HG02763 (cell line): ENCODE data around the gene PYHIN1.
"Not testable (repeated sequence)": the region's sequence is repeated elsewhere in the genome, so short reads cannot be mapped to it uniquely, and the experiment has no call there.

Experiments used
- ATAC-seq: cut with Tn5 transposase; IDR thresholded peaks from one replicate; pipeline ENCODE4 v1.9.1; 2021; ENCODE audit warnings: mild to moderate bottlenecking, moderate library complexity; ENCODE audit not compliant: unreplicated experiment

The PYHIN1 gene

DNA sequence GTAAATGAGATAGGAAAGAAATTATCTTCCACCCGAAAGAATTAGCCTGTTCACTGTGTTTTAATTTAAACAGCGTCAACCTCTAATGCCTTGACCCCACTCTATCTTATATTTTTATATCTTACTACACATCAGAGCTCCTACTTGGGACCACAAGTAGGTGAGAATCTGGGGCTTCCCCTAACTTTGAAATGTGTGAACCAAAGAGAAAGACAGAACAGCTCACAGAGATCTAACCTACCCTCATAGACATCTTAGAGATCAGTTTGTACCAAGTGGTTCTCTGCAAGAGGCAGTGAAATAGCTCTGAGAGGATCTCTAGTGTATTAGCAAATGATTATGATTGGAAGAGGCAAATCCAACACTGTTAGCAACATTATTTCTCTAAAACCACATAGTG lies 47.4 kb downstream of the PYHIN1 start:
- no peak for ATAC-seq

DNA sequence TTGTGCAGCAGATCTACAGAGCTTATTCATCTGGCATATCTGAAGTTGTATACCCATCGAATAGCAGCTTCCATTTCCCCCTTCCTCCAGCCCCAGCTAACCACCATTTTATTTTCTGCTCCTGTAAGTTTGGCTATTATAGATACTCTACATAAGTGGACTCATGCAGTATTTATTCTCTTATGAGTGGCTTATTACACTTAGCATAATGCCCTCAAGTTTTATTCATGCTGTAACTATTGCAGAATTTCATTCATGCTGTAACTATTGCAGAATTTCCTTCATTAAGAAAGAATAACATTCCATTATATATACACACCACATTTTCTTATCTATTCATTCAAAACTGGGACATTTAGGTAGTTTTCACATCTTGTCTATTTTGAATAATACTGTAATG lies 47.9 kb downstream of the PYHIN1 start:
- no peak for ATAC-seq

DNA sequence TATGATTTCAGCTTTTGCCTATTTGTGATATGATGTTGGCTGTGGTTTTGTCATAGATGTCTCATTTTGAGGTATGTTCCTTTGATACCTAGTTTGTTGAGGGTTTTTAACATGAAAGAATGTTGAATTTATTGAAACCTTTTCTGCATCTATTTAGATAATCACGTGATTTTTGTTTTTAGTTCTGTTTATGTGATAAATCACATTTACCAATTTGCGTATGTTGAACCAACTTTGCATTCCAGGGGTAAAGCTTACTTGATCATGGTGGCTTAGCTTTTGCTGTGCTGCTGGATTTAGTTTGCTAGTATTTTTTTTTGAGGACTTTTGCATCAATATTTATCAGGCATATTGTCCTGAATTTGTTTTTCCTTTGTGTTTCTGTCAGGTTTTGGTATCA lies 51.9 kb downstream of the PYHIN1 start:
- ATAC-seq, result no peak

GRCh38 chr1:158984386-158984785 lies 53.0 kb downstream of the PYHIN1 start:
- no peak for ATAC-seq

DNA sequence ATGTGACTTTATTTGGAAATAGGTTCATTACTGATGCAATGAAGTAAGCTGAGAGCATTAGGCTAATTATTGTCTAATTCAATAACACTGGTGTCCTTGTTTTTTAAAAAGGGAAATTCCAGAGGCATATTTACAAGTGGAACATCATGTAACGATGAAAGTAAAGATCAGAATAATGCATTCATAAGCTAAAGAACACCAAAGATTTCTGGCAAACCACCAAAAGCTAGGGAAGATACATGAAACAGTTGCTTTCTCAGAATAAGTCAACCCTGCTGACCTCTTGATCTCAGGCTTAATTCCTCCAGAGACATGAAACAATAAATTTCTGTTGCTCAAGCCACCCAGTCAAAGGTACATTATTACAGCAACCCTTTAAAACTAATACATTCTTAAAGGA lies 58.1 kb downstream of the PYHIN1 start:
- no peak for ATAC-seq

GRCh38 chr1:158992787-158993312 lies 61.5 kb downstream of the PYHIN1 start:
- no peak for ATAC-seq

DNA sequence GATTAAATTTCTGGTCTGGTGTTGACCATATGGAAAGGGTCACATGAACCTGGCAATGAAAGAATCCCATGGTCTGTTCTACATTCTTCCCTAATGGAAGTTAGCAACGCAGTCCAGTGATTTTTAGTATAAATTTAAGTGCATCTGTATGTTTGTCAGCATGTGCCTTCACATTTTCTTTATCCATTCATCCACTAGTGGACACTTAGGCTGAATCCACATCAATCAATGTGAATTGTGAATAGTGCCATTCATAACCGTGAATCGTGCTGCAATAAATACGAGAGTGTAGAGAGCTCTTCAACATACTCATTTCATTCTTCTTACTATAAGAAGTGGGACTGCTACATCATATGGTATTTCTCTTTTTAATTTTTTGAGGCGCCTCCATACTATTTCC lies 65.6 kb downstream of the PYHIN1 start:
- ATAC-seq, result no peak

DNA sequence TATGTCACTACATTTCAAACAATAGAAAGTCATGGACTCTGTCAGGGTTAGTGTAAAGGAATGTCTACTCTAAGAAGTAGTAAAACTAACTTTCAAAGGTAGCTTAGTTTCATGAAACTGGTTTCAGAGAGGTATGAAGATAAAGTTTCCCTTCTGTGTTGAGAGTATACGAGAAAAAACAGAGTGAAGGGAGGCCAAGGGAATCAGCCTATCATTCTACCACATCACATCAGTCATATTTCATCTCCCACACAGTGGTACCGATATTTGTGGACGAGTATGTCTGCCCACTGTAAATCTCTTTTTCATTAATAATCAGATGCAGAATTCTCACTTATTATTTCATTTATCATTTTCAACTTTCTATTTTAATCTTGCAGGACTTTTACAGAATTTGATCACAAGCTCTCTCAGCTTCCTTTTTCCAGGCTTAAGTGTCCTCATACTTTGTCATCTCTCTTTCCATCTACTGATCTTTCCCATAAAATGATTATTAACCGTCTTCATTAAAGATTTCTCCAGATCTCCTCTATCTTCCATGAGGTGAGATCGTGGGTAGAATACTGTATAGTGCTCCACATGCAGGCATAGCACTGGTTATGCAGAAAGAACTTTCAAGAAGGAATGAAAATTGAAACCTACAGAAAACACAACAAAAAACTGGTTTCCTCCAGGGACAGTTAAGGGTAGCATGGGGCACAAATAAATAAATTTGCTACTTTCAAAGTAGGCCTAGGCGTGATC lies 66.9 kb downstream of the PYHIN1 start:
- no peak for ATAC-seq

GRCh38 chr1:158998781-158999161 lies 67.4 kb downstream of the PYHIN1 start:
- ATAC-seq, result no peak

- ATAC-seq, result no peak
Observed at GRCh38 chr1:158999316-159000069, 68.1 kb downstream of the PYHIN1 start.

DNA sequence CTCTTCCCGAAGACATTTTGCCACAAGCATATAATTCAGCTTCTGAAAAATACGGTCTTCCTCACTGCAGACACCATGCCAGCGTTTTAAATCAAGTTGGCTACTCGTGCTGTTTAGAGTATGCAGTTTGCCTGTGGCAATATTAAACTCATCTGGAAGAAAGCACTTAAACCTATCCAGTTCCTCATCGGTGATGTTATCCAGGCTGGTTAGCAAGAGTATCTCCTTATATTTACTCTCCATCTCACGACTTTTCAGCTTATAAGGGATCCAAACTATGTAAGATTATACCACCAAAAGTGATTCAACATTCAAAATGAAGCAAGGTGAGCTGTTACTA lies 68.7 kb downstream of the PYHIN1 start:
- ATAC-seq, result no peak

GRCh38 chr1:159000625-159001024 lies 69.3 kb downstream of the PYHIN1 start:
- no peak for ATAC-seq

DNA sequence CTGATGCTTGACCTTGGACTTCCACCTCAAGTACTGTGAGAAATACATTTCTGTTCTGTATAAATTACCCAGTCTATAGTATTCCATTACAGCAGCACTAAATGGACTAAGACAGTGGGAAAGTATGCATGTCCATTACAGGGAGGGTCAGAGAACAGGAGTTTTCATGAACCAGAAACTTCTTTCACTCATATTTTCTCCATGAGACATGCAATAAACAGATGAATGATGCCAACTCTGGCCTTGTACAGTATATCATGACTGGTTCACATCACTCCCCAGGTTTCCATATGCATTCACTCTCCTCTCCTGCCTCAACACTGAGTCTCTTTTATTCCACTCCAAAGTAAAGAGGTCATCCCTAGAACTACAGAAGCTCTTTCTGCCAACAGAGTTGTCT lies 73.8 kb downstream of the PYHIN1 start:
- no peak for ATAC-seq

DNA sequence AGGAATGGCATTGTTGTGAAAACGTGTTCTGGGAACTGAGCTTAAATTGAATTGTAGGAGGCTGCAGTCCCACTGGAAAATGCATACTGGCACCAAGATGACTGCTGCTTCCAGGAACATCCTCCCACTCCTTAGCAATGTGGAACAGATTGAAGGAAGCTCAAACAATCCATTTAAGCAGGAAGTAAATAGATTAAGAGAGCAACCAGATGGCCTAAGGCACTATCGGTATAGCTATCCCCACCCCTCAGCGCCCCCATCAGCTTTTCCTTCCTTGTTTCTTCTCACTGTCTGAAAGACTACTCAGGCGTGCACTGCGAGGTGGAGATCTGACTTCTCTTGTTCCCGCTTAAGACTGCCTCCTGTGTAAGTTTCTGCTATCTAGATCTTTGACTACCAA lies 74.3 kb downstream of the PYHIN1 start:
- ATAC-seq, result no peak

DNA sequence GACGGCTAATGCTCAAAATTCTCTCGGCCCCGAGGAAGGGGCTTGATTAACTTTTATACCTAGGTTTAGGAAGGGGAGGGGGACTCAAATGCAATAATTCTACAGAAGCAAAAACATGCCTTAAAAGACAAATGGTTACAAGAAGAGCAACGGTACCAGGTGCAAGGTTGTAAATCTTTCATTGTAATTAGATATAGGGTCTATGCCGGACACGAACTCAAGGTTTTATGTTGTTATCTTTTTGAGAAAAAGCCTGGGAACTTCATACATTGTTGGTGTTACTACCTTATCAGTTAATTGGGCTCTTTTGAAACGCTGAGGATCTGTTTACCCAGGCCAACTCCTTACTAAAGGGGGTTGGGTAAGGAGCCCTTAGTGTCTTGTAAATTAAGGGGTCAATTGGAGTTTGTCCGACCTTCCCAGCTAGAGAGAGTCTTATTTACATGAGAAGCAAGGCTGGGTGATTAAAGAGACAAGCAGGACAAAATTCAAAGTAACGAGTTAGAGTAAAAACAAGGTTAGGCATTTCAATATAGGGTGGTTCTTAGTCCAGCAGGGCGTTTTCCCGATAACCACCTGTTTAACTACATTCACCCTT lies 75.0 kb downstream of the PYHIN1 start:
- ATAC-seq, result not testable (repeated sequence)

- no peak for ATAC-seq
Observed at GRCh38 chr1:159007726-159008125, 76.4 kb downstream of the PYHIN1 start.

DNA sequence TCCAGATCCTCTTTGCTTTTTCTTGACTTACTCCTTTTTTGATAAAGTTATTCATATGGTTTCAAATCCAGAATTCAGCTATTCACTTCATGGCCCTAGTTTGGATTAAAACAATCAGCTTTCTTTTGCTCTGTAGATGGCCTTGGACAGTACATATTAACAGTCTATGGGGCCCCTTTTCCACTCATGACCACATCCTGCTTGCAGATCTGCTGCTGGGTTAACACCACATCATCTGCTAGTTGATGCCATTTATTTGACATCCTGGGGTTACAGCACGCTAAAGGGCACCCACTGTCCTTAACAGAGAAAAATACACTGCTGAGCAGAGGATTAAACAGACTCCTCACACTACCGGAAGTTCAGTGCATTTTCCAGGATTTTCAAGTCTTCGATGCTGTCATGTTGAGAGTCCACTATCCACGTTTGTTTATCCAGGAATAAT lies 77.4 kb downstream of the PYHIN1 start:
- peak; percentile 62 for ATAC-seq

DNA sequence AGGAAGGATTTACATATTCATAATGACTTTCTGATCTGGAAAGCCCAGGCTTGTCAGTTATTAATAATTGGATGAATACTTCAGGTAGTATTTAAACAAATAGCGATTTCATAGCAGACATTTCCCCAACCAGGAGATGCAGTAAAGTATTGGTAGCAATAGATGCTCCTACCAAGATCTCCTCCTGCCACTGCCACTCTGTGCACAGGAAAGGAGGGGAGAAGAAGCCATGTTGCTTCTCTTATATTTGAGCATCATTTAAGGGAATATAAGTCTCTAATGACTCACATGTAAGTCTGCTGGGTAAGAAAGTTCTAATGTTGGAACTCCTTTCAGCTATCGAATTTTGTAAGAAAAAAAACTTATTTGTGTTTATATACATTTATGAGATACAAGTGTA lies 77.9 kb downstream of the PYHIN1 start:
- no peak for ATAC-seq

DNA sequence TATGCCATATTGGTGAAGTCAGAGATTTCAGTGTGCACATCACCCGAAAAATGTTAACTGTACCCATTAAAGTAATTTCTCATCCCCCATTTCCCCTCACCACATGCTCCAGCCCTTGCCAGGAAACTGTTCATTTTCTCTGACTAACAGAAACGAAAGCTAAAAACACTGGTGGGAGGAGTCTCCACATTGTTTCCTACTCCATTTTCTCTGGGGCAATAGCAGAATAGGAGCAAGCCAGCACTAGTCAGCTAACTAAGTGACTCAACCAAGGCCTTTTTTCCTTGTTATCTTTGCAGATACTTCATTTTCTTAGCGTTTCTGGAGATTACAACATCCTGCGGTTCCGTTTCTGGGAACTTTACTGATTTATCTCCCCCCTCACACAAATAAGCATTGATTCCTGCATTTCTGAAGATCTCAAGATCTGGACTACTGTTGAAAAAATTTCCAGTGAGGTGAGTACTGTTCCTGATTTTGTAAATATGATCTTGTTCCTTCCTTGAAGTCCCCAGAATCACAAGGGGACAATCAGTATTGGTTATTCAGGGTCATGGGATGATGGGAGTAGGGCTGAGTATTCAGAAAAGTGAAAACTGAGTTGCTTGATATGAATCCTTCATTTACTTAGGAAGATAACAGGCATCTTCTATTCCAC lies 78.5 kb downstream of the PYHIN1 start, which contains the start of gene IFI16:
Gene IFI16 (plus strand): TSS at position 204 of the 658 bp plus-strand sequence. CDS start 4,774 bp downstream, outside the sequence.
- ATAC-seq, result peak; percentile 73

DNA sequence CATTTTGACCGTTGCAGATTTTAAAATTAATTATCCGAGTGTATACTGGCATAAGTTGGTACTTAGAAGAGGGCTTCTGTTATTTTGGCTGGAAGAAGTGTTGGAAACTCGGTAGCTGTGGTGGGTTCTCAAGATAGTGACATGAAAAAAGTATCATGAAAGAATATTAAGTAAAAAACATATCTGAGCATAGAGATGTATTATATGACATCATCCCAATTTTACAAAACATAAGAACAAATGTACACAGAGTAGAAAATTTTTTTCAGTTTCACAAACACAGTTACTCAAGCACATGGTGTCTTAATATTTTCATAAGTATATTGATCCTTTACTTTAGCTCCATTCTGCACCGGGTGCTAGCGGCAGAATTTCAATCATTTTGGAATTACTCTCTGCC lies 79.0 kb downstream of the PYHIN1 start:
- ATAC-seq, result no peak

DNA sequence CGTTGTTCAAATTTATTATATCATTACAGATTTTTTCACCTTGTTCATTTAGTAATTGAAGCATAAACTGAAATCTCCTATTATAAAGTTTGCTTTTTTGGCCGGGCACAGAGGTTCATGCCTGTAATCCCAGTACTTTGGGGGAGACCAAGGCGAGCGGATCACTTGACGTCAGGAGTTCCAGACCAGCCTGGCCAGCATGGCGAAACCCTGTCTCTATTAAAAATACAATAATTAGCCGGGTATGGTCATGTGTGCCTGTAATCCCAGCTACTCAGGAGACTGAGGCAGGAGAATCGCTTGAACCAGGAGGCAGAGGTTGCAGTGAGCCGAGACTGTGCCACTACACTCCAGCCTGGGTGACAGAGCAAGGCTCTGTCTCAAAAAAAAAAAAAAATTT lies 79.6 kb downstream of the PYHIN1 start:
- ATAC-seq, result not testable (repeated sequence)
